A549 (cell line): ENCODE measurements around the gene OXNAD1.

Experiments used
- CHD2 ChIP-seq: fragments of 150-350 bp; IDR thresholded peaks from 2 replicates; pipeline ENCODE4 v1.6.1; 2014; ENCODE audit warnings: low read length; ENCODE audit not compliant: partially characterized antibody
- CTCF ChIP-seq: fragments of >200 bp; sonication (Bioruptor Twin); formaldehyde crosslinking; IDR thresholded peaks from 3 replicates; pipeline ENCODE4 v1.5.1; 2016
- EHMT2 ChIP-seq: fragments of 200-600 bp; sonication (generic); IDR thresholded peaks from 2 replicates; pipeline ENCODE4 v1.6.1; 2016; ENCODE audit warnings: antibody characterized with exemption, low read depth, mild to moderate bottlenecking, moderate library complexity
- EP300 ChIP-seq, 2 experiments: fragments of >200 bp; sonication (Bioruptor Twin); formaldehyde crosslinking; IDR thresholded peaks; 2 replicates in 1 of 2; 3 replicates in 1 of 2; pipeline ENCODE4 v1.6.1; 2016 to 2017
- HMGXB4 ChIP-seq: fragments of 250-450 bp; sonication (Bioruptor Pico); IDR thresholded peaks from 2 replicates; pipeline ENCODE4 v1.5.0; 2021; ENCODE audit warnings: mild to moderate bottlenecking, moderate library complexity, borderline replicate concordance
- MAFK ChIP-seq: fragments of 450-650 bp; IDR thresholded peaks from 2 replicates; pipeline ENCODE4 v1.6.1; 2014; ENCODE audit not compliant: partially characterized antibody
- MAX ChIP-seq: IDR thresholded peaks from 2 replicates; pipeline ENCODE4 v1.6.1; 2012
- PHF8 ChIP-seq: fragments of 200-600 bp; sonication (generic); IDR thresholded peaks from 2 replicates; pipeline ENCODE4 v1.6.1; 2016; ENCODE audit warnings: low read depth, mild to moderate bottlenecking, antibody characterized with exemption, moderate library complexity, borderline replicate concordance
- POLR2A ChIP-seq: IDR thresholded peaks from 2 replicates; pipeline ENCODE4 v1.6.1; 2012; ENCODE audit warnings: mild to moderate bottlenecking, low read length
- RAD21 ChIP-seq, 2 experiments: fragments of >200 bp in 1 of 2; sonication (Bioruptor Twin) in 1 of 2; formaldehyde crosslinking in 1 of 2; IDR thresholded peaks in 1 of 2; conservative IDR thresholded peaks in 1 of 2; 2 replicates in 1 of 2; 3 replicates in 1 of 2; pipeline ENCODE4 v1.6.1; 2012 to 2018; ENCODE audit warnings: inconsistent platforms in 1 of 2
- REST ChIP-seq: fragments of 200-600 bp; sonication (generic); IDR thresholded peaks from 2 replicates; pipeline ENCODE4 v1.6.1; 2016; ENCODE audit warnings: antibody characterized with exemption, mild to moderate bottlenecking, moderate library complexity
- SMC3 ChIP-seq: fragments of >200 bp; sonication (Bioruptor Twin); formaldehyde crosslinking; IDR thresholded peaks from 3 replicates; pipeline ENCODE4 v1.6.1; 2018; ENCODE audit warnings: inconsistent platforms

- TF ChIP-seq CHD2: no peak
- no peak for TF ChIP-seq CTCF
- no peak for TF ChIP-seq MAX
- TF ChIP-seq MAFK: no peak
- no peak for TF ChIP-seq EHMT2
- TF ChIP-seq REST: no peak
- no peak for TF ChIP-seq POLR2A
- TF ChIP-seq EP300 (IDR thresholded peaks at IDR 0.05): no peak
- no peak for TF ChIP-seq PHF8
- TF ChIP-seq SMC3: no peak
- no peak for TF ChIP-seq HMGXB4 (CRISPR knock-in tag)
- no peak for TF ChIP-seq RAD21 (conservative IDR thresholded peaks at IDR 0.05 in 1 of 2, IDR thresholded peaks at IDR 0.05 in 1 of 2)
Observed at GRCh38 chr3:16270855-16271254, 5.8 kb downstream of the OXNAD1 start.
